Naive thymus-derived CD8-positive, alpha-beta T cell (primary cell): ENCODE measurements around the gene HES2. TPM values are rescaled to one million over a fixed set of nuclear protein-coding genes. Genes with fewer than 3 reads are reported as not detected.
A peak's percentile ranks its signal among the peaks of the same experiment; 100 is the strongest.
"Not testable (repeated sequence)": the region's sequence is repeated elsewhere in the genome, so short reads cannot be mapped to it uniquely, and the experiment has no call there.

Source experiments
- ATAC-seq, 2 donors: fragments of 150-1000 bp; cut with Tn5 transposase in 1 of 2; sonication (Bioruptor Pico), chemical (Tn5 transposase) in 1 of 2; 1 replicate in 1 of 2; 2 replicates in 1 of 2; pipeline ENCODE4 v1.10.0; 2021; ENCODE audit warnings: mild to moderate bottlenecking in 2 of 2, moderate library complexity in 2 of 2
- POLR2A ChIA-PET: fragments of 350-600 bp; sonication (Branson Sonifier 250); formaldehyde crosslinking; loops from one replicate; lab custom pipeline; 2021; ENCODE audit warnings: antibody characterized with exemption; lab: Charles Lee
- DNase-seq, 10 donors: peaks; one replicate each; pipeline versions ENCODE4 v3.0.0 to v3.0.0-alpha.2; 2020 to 2022
- H3K27ac Mint-ChIP-seq, 10 donors: one replicate each; pipeline ENCODE4 v1.8.0; 2020 to 2022; ENCODE audit warnings: mild to moderate bottlenecking in 10 of 10, mixed read lengths in 10 of 10, moderate library complexity in 4 of 10, inconsistent platforms in 1 of 10
- H3K27me3 Mint-ChIP-seq, 5 donors: one replicate each; pipeline ENCODE4 v1.8.0; 2021 to 2022; ENCODE audit warnings: mixed read lengths in 5 of 5
- H3K36me3 Mint-ChIP-seq, 3 donors: one replicate each; pipeline ENCODE4 v1.8.0; 2020 to 2022; ENCODE audit warnings: mixed read lengths in 3 of 3, mild to moderate bottlenecking in 2 of 3, inconsistent platforms in 1 of 3
- H3K4me1 Mint-ChIP-seq, 4 donors: one replicate each; pipeline ENCODE4 v1.8.0; 2021 to 2022; ENCODE audit warnings: mixed read lengths in 4 of 4
- H3K4me3 Mint-ChIP-seq, 10 donors: one replicate each; pipeline ENCODE4 v1.8.0; 2020 to 2022; ENCODE audit warnings: mild to moderate bottlenecking in 10 of 10, mixed read lengths in 10 of 10, moderate library complexity in 6 of 10, inconsistent platforms in 1 of 10
- H3K9me3 Mint-ChIP-seq, 9 donors: one replicate each; pipeline ENCODE4 v1.8.0; 2020 to 2022; ENCODE audit warnings: mixed read lengths in 9 of 9, mild to moderate bottlenecking in 3 of 9, inconsistent platforms in 1 of 9, moderate library complexity in 1 of 9
- microRNA-seq: library from miRNA; unstranded; fragments of <30 nt; microRNA quantifications from one replicate; pipeline ENCODE4 v1.2.0, GENCODE V29; 2022; ENCODE audit warnings: borderline microRNAs expressed
- polyA plus RNA-seq, 3 donors: library from polyadenylated mRNA; unstranded; fragments of 300-500 nt; fragmentation: Illumina TruSeq; gene quantifications; one replicate each; pipeline ENCODE4 v1.2.3, GENCODE V29; 2021
- total RNA-seq, 8 experiments: library from RNA in 2 of 8; stranded (reverse) in 2 of 8; gene quantifications; one replicate each; pipeline ENCODE4 v1.2.3 and lab custom pipeline; 2021 to 2026

The HES2 gene
- total and polyA plus RNA-seq, 5 experiments from 2014 or later = not detected

DNA sequence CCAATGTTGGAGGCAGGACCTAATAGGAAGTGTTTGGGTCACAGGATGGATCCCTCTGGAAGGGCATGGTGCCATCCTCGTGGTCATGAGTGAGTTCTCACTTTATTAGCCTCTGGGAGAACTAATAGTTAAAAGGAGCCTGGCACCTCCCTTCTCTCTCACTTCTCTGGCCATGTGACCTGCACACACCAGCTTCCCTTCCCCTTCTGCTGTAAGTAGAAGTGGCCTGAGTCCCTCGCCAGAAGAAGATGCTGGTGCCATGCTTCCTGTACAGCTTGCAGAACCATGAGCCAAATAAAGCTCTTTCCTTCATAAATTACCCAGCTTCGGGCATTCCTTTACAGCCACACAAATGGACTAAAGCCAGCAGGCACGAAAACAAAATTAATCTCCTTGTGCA lies 49.7 kb downstream of the HES2 start:
- Mint-ChIP-seq H3K36me3 (no peaks in the 10 kb centered on the region), H3K4me3 (no peak overlapping the region), H3K4me1 (peaks cover 3 to 25% (median 12%) of the 10 kb centered on the region in 4 donors), H3K9me3 (peaks cover 0 to 1% (median 0%) of the 10 kb centered on the region in 9 donors), H3K27me3 (no peaks in the 10 kb centered on the region), H3K27ac (no peak overlapping the region)
- POLR2A ChIA-PET = interaction anchor here (1.0 kb wide), 1 partner anchor 21 kb away, joined by 3 read pairs; no protein-coding TSS in a partner anchor
- DNase-seq (no peak), ATAC-seq (no peak)

DNA sequence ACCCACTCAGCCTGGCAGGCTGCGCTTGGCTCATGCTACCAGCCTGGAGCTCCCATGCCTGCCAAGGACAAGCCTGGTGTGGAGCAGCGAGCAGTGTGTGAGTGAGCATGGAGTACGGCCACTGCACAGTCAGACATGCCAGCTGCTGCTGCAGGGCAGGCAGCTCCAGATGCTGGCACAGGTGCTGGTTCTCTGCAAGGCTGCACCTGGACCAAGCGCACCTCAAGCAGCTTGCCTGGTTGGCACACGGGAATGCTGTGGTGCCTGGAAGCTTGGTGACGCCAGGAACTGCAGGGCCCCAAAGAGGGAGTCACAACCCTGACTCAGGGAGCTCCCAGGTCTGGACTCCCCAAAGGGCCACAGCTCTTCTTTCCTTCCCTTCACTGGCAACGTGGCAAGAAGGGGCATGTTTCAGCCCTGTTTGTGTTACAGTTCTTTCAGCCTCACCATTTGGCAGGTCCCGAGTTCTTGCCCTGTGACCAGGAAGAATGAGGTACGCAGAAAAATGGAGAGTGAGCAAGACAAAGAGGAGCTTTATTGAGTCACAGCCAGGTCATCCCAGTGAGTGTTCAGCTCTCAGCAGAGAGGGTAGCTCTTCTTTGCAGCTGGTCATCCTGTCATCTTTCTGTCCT lies 52.2 kb downstream of the HES2 start:
- no peak for ATAC-seq
- no peaks in the 10 kb centered on the region for H3K36me3 Mint-ChIP-seq
- no peak overlapping the region for H3K27ac Mint-ChIP-seq
- peaks cover 0 to 1% (median 0%) of the 10 kb centered on the region in 9 donors for H3K9me3 Mint-ChIP-seq
- POLR2A ChIA-PET = no interaction called here
- no peaks in the 10 kb centered on the region for H3K27me3 Mint-ChIP-seq
- no peak overlapping the region for H3K4me3 Mint-ChIP-seq
- DNase-seq = no peak
- H3K4me1 Mint-ChIP-seq = peaks cover 12 to 40% (median 30%) of the 10 kb centered on the region in 4 donors

DNA sequence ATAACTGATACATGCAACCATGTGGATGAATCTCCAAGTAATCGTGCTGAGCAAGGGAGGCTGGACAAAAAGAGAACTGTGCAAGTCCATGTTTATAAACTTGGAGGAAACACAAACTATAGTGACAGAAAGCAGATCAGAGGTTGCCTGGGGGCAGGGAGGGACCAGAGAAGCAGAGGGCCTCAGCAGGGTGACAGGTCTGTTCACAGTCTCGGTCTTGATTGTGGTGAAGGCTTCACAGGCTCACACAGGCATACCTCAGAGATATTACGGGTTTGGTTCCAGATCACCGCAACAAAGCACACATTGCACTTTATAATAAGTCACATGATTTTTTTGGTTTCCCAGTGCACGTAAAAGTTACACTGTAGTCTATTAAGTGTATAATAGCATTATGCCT lies 54.7 kb downstream of the HES2 start:
- ATAC-seq = peak; percentile 96 to 99
- Mint-ChIP-seq H3K36me3 (no peaks in the 10 kb centered on the region), H3K27ac (peak overlapping the region; percentile 77 to 96 (median 84)), H3K4me3 (peak overlapping the region in 9 of 10 donors; percentile 39 to 76 (median 52)), H3K9me3 (peaks cover 0 to 1% (median 0%) of the 10 kb centered on the region in 9 donors), H3K27me3 (no peaks in the 10 kb centered on the region), H3K4me1 (peaks cover 12 to 50% (median 36%) of the 10 kb centered on the region in 4 donors)
- POLR2A ChIA-PET = interaction anchor here (0.6 kb wide), 1 partner anchor 30 kb away, joined by 3 read pairs; no protein-coding TSS in a partner anchor
- peak in 7 of 10 donors; percentile 44 to 85 (median 75) for DNase-seq

DNA sequence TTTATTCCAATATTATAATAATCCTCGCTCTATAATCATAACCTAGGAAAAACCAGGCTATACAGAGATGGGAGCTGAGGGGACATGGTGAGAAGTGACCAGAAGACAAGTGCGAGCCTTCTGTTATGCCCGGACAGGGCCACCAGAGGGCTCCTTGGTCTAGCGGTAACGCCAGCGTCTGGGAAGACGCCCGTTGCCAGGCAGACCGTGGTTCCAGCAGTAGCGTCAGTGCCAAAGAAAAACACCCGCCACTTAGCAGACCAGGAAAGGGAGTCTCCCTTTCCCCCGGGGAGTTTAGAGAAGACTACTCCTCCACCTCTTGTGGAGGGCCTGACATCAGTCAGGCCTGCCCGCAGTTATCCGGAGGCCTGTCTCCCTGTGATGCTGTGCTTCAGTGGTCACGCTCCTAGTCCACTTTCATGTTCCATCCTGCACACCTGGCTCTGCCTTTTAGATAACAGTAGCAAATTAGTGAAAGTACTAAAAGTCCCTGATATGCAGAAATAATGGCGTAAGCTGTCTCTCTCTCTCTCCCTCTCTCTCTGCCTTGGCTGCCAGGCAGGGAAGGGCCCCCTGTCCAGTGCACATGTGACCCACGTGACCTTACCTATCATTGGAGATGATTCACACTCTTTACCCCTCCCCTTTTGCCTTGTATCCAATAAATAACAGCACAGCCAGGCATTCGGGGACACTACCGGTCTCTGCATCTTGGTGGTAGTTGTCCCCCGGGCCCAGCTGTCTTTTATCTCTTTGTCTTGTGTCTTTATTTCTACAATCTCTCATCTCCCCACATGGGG lies 56.4 kb downstream of the HES2 start:
- not testable (repeated sequence) for ATAC-seq, H3K9me3 Mint-ChIP-seq, H3K27me3 Mint-ChIP-seq, H3K36me3 Mint-ChIP-seq
- DNase-seq = peak in 4 of 10 donors; percentile 14 to 31 (median 24)
- Mint-ChIP-seq H3K27ac (peak overlapping the region in 9 of 10 donors; percentile 18 to 89 (median 49)), H3K4me1 (peaks cover 17 to 62% (median 49%) of the 10 kb centered on the region in 4 donors), H3K4me3 (peak overlapping the region in 5 of 10 donors; percentile 15 to 67 (median 35))
- POLR2A ChIA-PET = interaction anchor here (1.3 kb wide), 1 partner anchor 31 kb away, joined by 4 read pairs; no protein-coding TSS in a partner anchor

Small RNA genes lying within 50 kb of the gene (microRNA-seq; reads per million reads assigned to microRNA genes)
- gene MIR4252 = not detected

Other genes starting within 250 kb of the HES2 start
- under 1 TPM; 0.10 to 0.14 TPM for gene CHD5, start 239.6 kb downstream of the HES2 start, total RNA-seq
- gene CHD5, start 239.6 kb downstream of the HES2 start, polyA plus RNA-seq = under 1 TPM in 1 of 3 donors, not detected in 2; 0.06 TPM
- 100 to 1,000 TPM; 577 to 597 TPM for gene RPL22, start 220.3 kb downstream of the HES2 start, total RNA-seq
- gene RPL22, start 220.3 kb downstream of the HES2 start, polyA plus RNA-seq = 100 to 1,000 TPM; 291 to 370 (median 306) TPM
- gene RNF207, start 213.8 kb downstream of the HES2 start, total RNA-seq = under 1 TPM; 0.36 to 0.47 TPM
- gene RNF207, start 213.8 kb downstream of the HES2 start, polyA plus RNA-seq = not detected
- gene ICMT, start 184.0 kb downstream of the HES2 start, total RNA-seq = 10 to 100 TPM; 12.9 to 16.3 TPM
- 10 to 100 TPM; 13.0 to 15.6 (median 14.1) TPM for gene ICMT, start 184.0 kb downstream of the HES2 start, polyA plus RNA-seq
- gene HES3, start 175.7 kb downstream of the HES2 start, total RNA-seq = not detected
- not detected for gene HES3, start 175.7 kb downstream of the HES2 start, polyA plus RNA-seq
- 1 to 10 TPM; 1.3 TPM for gene GPR153, start 158.8 kb downstream of the HES2 start, total RNA-seq
- gene GPR153, start 158.8 kb downstream of the HES2 start, polyA plus RNA-seq = under 1 TPM; 0.06 to 0.56 (median 0.16) TPM
- 1 to 10 TPM; 4.3 to 4.9 TPM for gene ACOT7, start 26.2 kb downstream of the HES2 start, total RNA-seq
- 1 to 10 TPM; 5.6 to 9.4 (median 7.8) TPM for gene ACOT7, start 26.2 kb downstream of the HES2 start, polyA plus RNA-seq
- 1 to 10 TPM; 2.3 to 2.4 TPM for gene ESPN, start 4.9 kb upstream of the HES2 start, total RNA-seq
- under 1 TPM; 0.12 to 0.81 (median 0.15) TPM for gene ESPN, start 4.9 kb upstream of the HES2 start, polyA plus RNA-seq
- gene TNFRSF25, start 46.3 kb upstream of the HES2 start, total RNA-seq = 100 to 1,000 TPM; 378 to 381 TPM
- 10 to 100 TPM in 2 of 3 donors, 1 to 10 TPM in 1; 7.2 to 28.7 (median 10.6) TPM for gene TNFRSF25, start 46.3 kb upstream of the HES2 start, polyA plus RNA-seq
- 1 to 10 TPM; 6.3 to 7.0 TPM for gene PLEKHG5, start 71.7 kb upstream of the HES2 start, total RNA-seq
- 1 to 10 TPM in 1 of 3 donors, under 1 TPM in 2; 0.57 to 1.4 (median 0.59) TPM for gene PLEKHG5, start 71.7 kb upstream of the HES2 start, polyA plus RNA-seq
- gene NOL9, start 134.6 kb upstream of the HES2 start, total RNA-seq = 10 to 100 TPM; 81.3 to 93.0 TPM
- gene NOL9, start 134.6 kb upstream of the HES2 start, polyA plus RNA-seq = 10 to 100 TPM; 10.4 to 19.4 (median 18.5) TPM
- not detected for gene TAS1R1, start 135.4 kb upstream of the HES2 start, total RNA-seq
- gene TAS1R1, start 135.4 kb upstream of the HES2 start, polyA plus RNA-seq = under 1 TPM in 1 of 3 donors, not detected in 2; 0.06 TPM
- gene ZBTB48, start 160.1 kb upstream of the HES2 start, total RNA-seq = 10 to 100 TPM; 64.5 to 73.2 TPM
- 10 to 100 TPM in 2 of 3 donors, 1 to 10 TPM in 1; 9.8 to 30.0 (median 28.7) TPM for gene ZBTB48, start 160.1 kb upstream of the HES2 start, polyA plus RNA-seq
- gene KLHL21, start 182.9 kb upstream of the HES2 start, total RNA-seq = 10 to 100 TPM; 67.1 to 67.7 TPM
- gene KLHL21, start 182.9 kb upstream of the HES2 start, polyA plus RNA-seq = 10 to 100 TPM; 15.7 to 26.4 (median 16.3) TPM
- 1 to 10 TPM; 8.4 to 8.5 TPM for gene PHF13, start 193.8 kb upstream of the HES2 start, total RNA-seq
- 1 to 10 TPM; 1.4 to 4.3 (median 3.2) TPM for gene PHF13, start 193.8 kb upstream of the HES2 start, polyA plus RNA-seq
- gene THAP3, start 204.9 kb upstream of the HES2 start, total RNA-seq = 10 to 100 TPM; 28.7 to 30.7 TPM
- gene THAP3, start 204.9 kb upstream of the HES2 start, polyA plus RNA-seq = 10 to 100 TPM; 20.1 to 26.5 (median 25.4) TPM